GM06990 (cell line): ENCODE results near the gene SURF6.
"Not testable (repeated sequence)": the region's sequence is repeated elsewhere in the genome, so short reads cannot be mapped to it uniquely, and the experiment has no call there.

Experiments used
- DNase-seq: peaks from one replicate; pipeline ENCODE4 v3.0.0-alpha.2; 2011; ENCODE audit not compliant: insufficient read length; ENCODE audit errors: extremely low read depth
- H3K27me3 ChIP-seq: replicated peaks from 2 replicates; pipeline ENCODE4 v1.6.0; 2011; ENCODE audit warnings: low read length; ENCODE audit not compliant: control insufficient read depth, insufficient read depth
- H3K36me3 ChIP-seq: 2 replicates; pipeline ENCODE4 v1.5.1; 2011; ENCODE audit warnings: low read length; ENCODE audit not compliant: control insufficient read depth, insufficient read depth
- H3K4me3 ChIP-seq: replicated peaks from 2 replicates; pipeline ENCODE4 v1.5.1; 2011; ENCODE audit warnings: low read depth, mild to moderate bottlenecking, control low read depth, low read length
- TF ChIP-seq, protein P1 (sequence below): IDR thresholded peaks from 2 replicates; pipeline ENCODE4 v1.5.1; 2011; ENCODE audit warnings: low read length, control low read depth, mild to moderate bottlenecking, inconsistent platforms; ENCODE audit not compliant: insufficient read depth, poor library complexity, severe bottlenecking

SURF6 gene

GRCh38 chr9:133304477-133305377 is 31.3 kb downstream of the SURF6 start:
- no peak for DNase-seq
- no peaks in the 10 kb centered on the region for H3K27me3 ChIP-seq
- TF ChIP-seq, protein P1, sequence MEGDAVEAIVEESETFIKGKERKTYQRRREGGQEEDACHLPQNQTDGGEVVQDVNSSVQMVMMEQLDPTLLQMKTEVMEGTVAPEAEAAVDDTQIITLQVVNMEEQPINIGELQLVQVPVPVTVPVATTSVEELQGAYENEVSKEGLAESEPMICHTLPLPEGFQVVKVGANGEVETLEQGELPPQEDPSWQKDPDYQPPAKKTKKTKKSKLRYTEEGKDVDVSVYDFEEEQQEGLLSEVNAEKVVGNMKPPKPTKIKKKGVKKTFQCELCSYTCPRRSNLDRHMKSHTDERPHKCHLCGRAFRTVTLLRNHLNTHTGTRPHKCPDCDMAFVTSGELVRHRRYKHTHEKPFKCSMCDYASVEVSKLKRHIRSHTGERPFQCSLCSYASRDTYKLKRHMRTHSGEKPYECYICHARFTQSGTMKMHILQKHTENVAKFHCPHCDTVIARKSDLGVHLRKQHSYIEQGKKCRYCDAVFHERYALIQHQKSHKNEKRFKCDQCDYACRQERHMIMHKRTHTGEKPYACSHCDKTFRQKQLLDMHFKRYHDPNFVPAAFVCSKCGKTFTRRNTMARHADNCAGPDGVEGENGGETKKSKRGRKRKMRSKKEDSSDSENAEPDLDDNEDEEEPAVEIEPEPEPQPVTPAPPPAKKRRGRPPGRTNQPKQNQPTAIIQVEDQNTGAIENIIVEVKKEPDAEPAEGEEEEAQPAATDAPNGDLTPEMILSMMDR: no peak
- H3K4me3 ChIP-seq: no peak overlapping the region
- no peaks in the 10 kb centered on the region for H3K36me3 ChIP-seq

- no peak overlapping the region for H3K4me3 ChIP-seq
- TF ChIP-seq, protein P1: no peak
- no peak for DNase-seq
- no peaks in the 10 kb centered on the region for H3K27me3 ChIP-seq
- no peaks in the 10 kb centered on the region for H3K36me3 ChIP-seq
Measured at GRCh38 chr9:133304158-133304470, 31.9 kb downstream of the SURF6 start.

DNA sequence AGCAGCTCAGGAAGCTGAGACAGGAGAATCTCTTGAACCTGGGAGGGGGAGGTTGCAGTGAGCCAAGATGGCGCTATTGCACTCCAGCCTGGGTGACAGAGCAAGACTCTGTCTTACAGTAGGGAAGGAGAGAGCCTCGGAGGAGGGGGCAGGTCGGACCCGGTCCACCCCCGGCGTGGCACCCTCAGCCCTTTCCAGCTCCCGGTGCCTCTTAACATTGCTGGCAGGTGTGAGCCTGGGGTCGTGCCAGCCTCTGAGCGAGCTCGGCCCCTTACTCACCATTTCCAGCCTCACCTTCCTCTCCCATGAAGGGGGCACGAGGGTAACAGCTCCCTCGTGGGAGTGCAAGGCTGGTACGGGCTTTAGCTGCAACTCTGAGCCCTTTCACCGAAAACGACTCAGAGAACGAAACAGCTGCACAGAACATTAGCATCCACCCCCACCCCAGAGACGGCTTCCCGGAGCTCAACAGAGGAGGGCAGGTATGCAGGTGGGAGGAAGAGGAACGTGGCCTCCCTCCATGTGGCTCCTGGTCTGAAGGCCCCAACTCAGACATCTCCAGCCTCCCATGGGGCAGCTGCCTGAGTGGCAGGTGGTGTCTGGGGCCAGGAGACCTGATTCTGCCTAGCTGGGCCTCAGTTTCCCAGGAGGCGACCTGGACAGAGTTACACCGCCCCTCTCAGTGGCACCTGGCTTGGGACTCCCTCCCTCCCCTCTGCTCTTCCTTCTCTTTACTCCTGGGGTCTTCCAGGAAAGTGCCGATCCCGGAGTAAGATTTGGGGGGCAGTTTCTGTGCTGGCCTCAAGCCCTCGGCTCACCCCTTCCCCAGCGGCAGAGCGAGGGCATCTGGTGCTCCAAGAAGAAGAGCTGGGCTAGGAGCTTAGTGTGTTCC is 32.5 kb downstream of the SURF6 start:
- DNase-seq: no peak
- no peak overlapping the region for H3K4me3 ChIP-seq
- no peaks in the 10 kb centered on the region for H3K27me3 ChIP-seq
- TF ChIP-seq, protein P1: no peak
- no peaks in the 10 kb centered on the region for H3K36me3 ChIP-seq

GRCh38 chr9:133301253-133302230 is 34.4 kb downstream of the SURF6 start:
- no peaks in the 10 kb centered on the region for H3K27me3 ChIP-seq
- TF ChIP-seq, protein P1: no peak

GRCh38 chr9:133299996-133300395 is 36.0 kb downstream of the SURF6 start:
- DNase-seq, H3K36me3 ChIP-seq, H3K27me3 ChIP-seq: not testable (repeated sequence)

More at GRCh38 chr9:133301253-133302230, 34.4 kb downstream of the SURF6 start:
- Histone ChIP-seq H3K4me3 (no peak overlapping the region), H3K36me3 (no peaks in the 10 kb centered on the region)
- DNase-seq: no peak

More at GRCh38 chr9:133299996-133300395, 36.0 kb downstream of the SURF6 start:
- H3K4me3 ChIP-seq: not testable (repeated sequence)
